HG02623 (cell line): ENCODE measurements around the gene MAN2A1.
"Not testable (repeated sequence)": the region's sequence is repeated elsewhere in the genome, so short reads cannot be mapped to it uniquely, and the experiment has no call there.

Experiments
- ATAC-seq: cut with Tn5 transposase; IDR thresholded peaks from one replicate; pipeline ENCODE4 v1.9.1; 2021; ENCODE audit warnings: moderate library complexity; ENCODE audit not compliant: unreplicated experiment

The MAN2A1 gene

DNA sequence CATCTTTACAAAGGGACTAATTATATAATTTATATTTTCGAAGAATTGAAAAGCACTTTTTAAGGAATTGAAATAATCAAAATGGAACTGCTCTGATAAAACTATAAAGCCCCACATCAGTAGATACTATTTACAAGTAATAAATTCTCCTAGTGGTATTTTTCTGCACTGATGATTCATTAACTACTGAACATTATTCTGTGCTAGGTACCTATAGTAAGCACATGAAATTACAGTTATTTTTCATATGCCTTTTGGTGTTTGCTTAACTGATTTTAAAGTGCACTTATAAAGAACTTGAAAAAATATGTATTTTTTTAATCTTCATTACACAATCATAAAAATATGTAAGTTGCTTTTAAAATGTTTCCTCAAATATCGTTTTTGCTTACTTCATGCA, 123.0 kb downstream of the MAN2A1 start:
- no peak for ATAC-seq

DNA sequence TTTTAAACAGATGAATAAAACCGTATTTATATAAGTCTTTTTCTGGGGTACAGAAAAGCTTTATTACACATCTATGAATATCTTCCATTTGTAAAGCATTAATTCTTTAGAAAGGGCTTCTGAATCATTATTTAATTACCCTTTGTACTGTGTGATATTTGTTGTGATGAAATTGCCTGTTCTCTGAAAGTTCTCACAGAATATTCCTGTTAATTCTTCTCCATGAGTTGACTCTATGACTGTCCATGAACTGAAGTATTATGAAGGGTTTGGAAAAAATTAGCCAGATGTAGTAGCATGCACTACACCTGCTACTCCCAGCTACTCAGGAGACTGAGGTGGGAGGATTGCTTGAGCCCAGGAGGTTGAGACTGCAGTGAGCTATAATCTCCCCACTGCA, 127.0 kb downstream of the MAN2A1 start:
- no peak for ATAC-seq

DNA sequence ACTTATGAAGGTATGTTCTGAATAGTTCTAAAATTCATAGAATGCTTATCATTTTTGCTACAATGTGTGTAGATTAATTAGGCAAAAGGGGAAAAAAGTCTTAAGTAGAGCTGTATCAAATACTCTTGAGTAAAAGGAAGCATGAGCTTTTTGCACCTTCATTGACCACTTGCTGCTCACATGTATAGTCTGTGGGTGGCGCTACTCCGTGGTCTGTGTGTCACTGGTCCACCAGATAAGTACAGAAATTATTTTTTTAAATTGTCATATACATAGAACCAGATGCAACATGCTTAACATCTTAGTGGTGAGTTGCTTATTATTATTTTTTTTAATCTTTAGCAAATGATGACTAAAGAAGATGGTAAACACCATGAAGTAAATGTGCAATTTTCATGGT, 130.2 kb downstream of the MAN2A1 start:
- ATAC-seq = no peak

DNA sequence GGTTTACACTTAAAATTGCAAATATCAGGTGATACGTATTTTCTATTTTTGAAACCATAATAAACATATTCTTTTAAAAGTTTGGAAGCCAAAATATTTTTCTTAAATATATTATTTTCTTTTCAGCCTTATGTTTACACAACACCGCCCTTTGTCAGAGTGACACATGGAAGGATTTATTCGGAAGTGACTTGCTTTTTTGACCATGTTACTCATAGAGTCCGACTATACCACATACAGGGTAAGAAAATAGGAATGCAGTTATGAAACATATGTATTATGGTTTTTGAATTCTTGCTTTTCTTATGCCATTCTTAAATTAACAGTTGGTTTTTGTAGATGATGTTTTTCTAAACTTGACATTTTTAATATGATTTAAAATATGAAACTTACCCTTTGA, 133.9 kb downstream of the MAN2A1 start:
- ATAC-seq = no peak

DNA sequence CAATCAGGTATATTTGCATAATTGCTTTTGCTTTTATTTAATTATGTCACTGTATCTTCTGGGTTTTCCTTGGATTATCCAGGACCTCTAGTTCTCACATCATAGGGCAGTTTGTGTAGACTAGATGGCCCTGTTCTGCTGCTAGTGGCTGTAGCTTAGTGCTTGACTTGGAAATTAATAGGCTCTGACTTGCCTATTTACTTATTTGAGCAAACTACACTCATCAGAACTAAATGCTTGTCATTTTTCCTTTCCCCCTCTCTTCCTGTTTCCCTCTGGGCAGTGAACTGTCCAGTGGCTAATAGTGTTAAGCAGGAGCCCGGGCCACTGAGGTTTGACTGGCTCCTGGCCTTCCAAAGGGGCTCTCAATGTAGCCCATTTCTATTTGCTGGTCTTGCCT, 135.7 kb downstream of the MAN2A1 start:
- ATAC-seq = no peak

DNA sequence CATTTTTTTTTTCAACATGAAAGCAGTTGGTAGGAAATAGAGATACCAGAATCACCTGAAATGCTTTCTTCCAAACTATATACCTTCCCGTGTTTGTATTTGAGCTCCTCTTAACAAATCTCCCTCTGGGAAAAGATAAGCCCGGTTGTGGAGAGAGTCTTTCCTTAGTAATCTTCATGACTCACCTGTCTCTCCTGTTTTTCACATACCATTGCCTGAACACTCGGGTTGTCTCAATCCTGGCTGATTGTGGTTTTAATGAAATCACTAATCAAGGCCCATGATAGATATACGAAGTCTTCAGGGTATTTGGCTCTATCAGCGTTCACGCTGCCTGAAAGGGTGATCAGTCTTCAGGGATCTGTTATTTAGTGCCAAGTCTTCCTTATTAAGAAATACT, 136.7 kb downstream of the MAN2A1 start:
- ATAC-seq = no peak

DNA sequence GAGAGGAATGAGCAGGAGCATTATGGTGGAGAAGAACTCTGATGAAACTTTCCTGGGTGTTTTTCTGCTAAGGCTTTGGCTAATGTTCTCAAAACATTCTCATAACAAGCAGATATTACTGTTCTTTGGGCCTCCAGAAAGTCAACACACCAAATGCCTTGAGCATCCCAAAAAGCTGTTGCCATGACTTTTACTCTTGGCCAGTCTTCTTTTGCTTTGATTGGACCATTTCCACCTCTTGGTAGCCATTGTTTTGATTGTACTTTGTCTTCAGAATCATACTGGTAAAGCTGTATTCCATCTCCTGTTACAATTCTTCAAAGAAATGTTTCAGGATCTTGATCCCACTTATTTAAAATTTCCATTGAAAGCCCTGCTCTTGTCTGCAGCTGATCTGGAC, 139.6 kb downstream of the MAN2A1 start:
- no peak for ATAC-seq

DNA sequence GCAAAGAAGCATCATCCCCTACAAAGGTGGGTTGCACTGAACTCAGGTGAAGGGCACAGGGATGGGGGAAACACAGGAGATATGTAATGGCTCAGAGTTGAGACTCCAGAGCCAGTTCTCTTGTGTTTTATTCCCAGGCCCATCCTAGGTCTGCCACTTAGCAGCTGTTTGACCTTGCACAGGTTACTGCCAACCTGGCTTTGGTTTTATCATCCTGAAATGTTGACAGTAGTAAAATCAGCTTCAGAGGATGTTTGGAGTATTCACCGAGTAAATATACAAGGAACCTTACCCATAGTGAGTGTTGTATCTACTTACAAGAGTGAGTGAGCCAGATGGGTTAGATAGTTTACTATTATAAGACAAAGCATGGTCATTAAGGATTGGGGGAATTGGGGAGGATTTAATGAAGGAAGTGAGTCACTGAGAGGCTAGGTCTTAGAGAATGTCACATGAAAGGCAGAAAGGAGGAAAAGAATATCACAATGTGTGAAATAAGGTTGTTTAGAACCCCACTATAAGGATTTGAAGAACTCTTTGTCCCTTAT, 141.3 kb downstream of the MAN2A1 start:
- no peak for ATAC-seq

DNA sequence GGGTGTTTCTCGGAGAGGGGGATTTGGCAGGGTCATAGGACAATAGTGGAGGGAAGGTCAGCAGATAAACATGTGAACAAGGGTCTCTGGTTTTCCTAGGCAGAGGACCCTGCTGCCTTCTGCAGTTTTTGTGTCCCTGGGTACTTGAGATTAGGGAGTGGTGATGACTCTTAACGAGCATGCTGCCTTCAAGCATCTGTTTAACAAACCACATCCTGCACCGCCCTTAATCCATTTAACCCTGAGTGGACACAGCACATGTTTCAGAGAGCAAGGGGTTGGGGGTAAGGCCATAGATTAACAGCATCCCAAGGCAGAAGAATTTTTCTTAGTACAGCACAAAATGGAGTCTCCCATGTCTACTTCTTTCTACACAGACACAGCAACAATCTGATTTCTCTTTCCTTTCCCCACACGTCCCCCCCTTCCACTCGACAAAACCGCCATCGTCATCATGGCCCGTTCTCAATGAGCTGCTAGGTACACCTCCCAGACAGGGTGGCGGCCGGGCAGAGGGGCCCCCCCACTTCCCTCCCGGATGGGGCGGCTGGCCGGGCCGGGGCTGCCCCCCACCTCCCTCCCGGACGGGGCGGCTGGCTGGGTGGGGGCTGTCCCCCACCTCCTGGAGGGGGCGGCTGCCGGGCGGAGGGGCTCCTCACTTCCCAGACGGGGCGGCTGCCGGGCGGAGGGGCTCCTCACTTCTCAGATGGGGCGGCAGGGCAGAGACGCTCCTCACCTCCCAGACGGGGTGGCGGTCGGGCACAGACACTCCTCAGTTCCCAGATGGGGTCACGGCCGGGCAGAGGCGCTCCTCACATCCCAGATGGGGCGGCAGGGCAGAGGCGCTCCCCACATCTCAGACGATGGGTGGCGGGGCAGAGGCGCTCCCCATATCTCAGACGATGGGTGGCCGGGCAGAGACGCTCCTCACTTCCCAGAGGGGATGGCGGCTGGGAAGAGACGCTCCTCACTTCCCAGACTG, 142.8 kb downstream of the MAN2A1 start:
- ATAC-seq = not testable (repeated sequence)

DNA sequence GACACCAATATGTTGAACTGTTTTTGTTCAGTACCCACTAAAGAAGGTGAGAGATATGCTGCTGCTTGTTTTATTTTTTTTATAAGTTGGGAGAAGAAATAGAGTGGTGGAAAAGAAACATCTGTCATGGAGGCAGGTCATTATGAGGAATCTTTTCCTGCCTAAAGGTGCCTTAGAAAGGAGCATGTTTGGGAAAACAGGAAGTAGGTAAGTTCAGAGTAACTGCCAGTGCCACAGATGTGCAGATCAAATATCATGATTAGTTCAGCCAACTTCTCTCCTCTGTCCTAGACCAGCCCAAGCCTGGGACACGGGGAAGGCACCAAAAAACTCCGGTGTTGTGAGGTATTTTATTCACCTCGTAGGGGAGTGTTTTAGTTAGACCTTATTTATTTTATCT, 144.2 kb downstream of the MAN2A1 start:
- no peak for ATAC-seq

DNA sequence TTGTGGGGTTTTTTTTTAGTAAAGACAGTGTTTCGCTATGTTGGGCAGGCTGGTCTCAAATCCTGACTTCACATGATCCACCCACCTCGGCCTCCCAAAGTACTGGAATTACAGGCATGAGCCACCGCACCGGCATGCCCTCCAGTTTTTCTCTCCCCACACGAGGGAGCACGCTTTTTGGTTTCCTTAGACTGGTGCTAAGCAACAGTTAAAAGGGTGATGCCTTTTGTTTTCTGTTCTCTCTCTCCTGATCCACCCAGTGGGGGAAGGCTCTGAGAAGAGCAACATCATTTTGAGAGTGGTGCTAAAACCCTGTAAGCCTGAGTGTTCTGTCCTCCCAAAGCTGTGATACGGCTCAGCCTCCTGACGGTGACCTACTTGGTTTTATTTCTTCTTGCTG, 146.6 kb downstream of the MAN2A1 start:
- no peak for ATAC-seq

DNA sequence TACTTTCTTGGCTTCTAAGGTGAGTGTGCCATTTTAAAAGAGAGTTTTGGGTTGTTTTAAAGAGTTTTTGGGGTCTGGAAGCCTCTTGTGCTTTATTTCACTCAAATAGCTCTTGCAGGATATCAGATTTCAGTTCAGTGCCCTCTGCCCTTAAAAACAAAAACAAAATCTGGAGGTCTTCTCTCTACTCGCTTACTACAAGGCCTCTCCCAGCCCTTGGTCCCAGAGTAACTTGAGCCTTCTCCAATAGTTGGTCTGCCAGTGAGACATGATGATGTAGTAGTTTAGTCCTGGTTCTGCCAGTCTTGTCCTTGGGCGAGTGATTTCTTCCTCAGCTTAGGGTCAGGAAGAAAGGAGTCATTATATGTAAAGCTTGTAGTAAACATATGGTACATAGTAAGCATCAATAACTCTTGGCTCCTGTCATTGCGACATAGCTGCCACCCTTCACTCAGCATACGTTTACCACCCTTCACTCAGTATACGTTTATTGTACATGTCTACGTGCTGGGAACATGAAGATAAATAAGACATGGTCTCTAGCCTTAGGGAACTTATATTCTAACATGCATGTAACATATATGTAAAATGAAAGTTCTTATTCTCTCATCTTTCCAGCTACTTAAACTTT, 147.6 kb downstream of the MAN2A1 start:
- ATAC-seq = no peak

DNA sequence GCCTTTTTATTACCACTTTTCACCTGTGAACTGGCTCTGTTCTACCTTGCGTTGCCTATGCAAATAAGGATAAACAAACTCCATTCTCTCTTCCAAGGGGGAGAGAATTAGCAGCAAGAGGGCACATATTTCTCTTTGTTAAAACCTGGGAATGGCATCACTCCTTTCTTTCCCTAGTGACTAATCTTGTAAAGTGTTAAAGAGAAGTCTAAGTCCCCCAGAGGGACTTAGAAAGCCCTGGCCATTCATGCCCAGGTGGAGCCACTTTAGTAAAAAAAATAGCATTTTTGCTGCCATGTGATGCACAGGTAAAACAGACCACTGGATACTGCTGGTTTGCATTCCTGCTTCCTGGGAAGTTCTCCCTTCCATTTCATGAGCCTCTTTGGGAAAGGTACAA, 148.4 kb downstream of the MAN2A1 start:
- no peak for ATAC-seq

DNA sequence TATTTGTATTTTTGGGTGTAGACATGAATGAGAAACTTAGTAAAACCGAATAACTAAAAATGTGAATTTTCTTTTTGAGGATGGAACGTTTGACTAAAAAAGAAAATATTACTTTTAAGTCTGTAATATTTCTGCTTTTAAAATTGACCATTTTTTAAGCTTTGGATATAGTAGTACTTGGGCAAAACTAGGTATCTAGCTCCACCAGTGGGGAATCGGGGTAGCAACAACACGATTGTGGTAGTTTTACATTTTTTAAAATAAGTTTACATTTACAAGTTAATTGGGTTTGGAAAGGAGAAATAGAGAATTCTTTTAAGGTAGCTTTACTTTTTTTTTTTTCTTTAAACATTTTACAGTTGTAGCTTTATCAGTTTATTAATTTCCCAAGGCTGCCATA, 154.4 kb downstream of the MAN2A1 start:
- no peak for ATAC-seq

DNA sequence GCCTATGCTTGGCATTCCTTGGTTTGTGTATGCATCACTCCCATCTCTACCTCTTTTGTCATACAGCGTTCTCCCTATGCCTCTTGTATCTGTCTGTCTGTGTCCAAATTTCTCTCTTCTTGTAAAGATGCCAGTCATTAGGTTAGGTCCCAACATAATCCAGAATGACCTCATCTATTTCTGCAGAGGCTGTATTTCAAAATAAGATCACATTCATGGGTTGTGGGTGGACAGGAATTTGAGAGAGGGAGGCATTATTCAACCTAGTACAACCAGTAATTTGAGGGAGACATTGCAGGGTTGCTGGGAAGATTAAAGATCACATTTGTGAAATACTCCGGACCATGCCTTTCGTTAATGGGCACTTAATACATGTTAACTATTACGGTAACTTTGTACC, 155.0 kb downstream of the MAN2A1 start:
- ATAC-seq = no peak

DNA sequence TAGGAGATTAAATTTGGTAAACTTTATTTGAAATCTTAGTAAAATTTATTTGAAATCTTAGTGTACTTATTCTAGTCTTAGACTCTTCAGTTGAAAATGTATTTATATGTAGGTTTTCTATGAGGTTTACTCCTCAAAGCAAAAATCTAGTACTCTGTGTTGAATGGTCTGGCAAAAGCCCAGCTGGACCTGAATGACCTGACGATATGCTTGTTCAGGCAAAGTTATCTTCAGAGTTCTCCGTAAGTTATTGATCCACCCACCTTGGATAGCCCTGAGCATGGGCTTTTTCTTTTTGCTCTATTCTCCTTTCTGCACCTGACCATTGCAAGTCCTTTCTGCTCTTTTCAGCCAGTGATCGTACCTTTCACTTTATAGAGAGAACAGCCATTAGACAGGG, 158.4 kb downstream of the MAN2A1 start:
- ATAC-seq = no peak

DNA sequence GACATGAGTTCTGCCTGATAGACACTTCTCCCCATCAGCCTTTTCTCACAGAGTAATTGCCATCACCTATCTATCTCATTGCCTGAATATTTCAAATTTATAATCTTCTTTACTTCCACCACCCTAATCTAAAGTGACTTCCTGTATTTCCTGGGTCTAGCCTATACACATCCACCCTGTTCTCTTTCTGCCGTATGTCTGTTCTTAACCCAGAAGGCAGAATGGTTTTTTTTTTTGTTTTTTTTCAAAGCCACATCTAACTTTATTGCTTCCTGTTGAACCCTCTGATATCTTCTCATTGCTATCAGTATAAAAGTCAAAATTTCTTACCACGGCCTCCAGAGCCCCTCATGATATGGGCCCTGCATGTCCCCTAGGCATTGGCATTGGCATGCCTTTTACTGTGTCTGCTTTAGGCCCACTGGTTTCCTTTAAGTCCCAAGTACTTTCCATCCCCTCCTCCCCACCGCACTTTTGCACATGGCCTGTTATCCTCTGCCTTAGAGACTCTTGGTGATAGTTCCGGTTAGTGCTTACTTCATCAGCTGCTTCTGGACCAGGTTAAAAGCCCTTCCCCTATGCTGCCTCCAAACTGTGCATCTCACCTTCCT, 159.9 kb downstream of the MAN2A1 start:
- no peak for ATAC-seq

DNA sequence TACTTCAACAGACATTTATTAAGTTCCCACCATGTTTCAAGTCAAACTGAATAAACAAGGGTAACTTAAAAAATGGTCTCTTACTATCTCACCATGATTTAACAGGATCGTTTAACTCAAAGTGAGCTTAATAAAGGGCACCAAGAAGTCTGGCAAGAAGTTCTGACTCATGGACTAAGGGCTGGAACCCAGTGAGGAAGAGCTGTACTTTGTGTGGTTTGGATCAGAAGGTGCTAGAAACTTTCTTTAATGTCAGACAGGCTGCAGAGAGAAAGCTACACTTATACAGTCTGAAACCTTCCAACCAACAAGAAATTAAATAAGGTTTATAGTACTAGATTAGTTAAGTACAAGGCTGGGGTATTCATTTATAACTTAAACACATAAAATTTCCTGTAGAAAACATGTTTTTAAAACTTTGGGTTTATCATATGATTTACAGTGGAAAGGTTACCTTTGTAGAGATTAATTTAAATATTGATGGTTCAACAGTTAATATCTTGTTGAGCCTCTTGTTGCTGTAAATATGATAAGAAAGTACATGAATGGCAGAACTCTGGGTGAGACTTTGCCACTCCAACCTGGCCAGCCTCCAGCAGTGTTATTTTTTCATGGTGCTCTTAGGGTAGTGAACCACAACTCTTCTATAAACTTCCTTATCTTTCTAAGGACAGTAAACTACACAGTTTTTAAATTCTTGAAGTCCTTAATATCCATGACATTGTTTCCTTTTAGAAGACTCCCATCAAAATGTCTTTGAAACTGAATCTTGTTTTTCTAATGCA, 162.8 kb downstream of the MAN2A1 start:
- ATAC-seq = no peak

DNA sequence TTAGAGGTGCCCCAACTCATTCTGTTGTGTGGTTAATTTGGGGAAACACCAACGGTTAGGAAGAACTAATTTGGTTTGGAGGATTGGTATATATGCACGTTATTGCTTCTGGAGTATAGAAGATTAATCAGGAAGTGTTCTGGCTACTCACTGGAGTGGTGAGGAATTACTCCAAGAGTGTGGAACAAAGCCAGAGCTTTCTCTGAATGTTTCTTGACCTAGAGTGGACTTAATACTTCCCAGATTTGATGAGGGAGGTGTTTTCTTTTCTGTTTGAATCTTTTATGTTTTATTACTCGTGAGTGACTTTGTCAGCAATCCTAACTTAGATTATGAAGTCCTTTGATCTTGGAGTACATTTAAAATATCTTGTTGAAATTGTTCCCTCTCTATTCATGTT, 163.7 kb downstream of the MAN2A1 start:
- ATAC-seq = no peak

DNA sequence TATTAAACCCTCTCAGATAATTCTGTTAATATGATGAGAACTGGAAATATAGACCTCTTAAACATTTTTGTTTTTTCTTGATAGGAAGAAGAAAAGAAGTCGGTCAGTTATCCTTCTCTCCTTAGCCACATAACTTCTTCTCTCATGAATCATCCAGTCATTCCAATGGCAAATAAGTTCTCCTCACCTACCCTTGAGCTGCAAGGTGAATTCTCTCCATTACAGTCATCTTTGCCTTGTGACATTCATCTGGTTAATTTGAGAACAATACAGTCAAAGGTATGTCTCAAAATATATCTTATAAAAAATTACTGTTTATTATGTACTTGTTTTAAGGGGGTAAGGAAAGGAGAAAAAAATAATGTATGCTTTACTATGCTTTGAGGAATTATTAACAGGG, 165.3 kb downstream of the MAN2A1 start:
- ATAC-seq = no peak
